ENCODE measurements around the gene LDHD.
"Not testable (repeated sequence)": the region's sequence is repeated elsewhere in the genome, so short reads cannot be mapped to it uniquely, and the experiment has no call there.

The LDHD gene

GRCh38 chr16:75130150-75130771 lies 13.7 kb upstream of the LDHD start:
- Histone ChIP-seq H3K27ac (ENCODE audit: low read length) (no peak overlapping the region), H3K27me3 (ENCODE audit: insufficient read depth, low read length) (no peaks in the 10 kb centered on the region), H3K9me3 (ENCODE audit: insufficient read depth, low read depth, low read length) (peaks cover 19% of the 10 kb centered on the region), H3K4me1 (ENCODE audit: insufficient read depth, low read length) (peaks cover 6% of the 10 kb centered on the region; the same call in 1 of the 2 replicates), H3K4me3 (ENCODE audit: low read length) (no peak overlapping the region), H3K36me3 (ENCODE audit: insufficient read depth, low read depth, low read length) (no peaks in the 10 kb centered on the region), H3K9ac (ENCODE audit: low read depth, low read length) (no peak overlapping the region)

GRCh38 chr16:75129421-75130149 lies 13.0 kb upstream of the LDHD start:
- H3K4me1 ChIP-seq (ENCODE audit: insufficient read depth, low read length); H3K27me3 ChIP-seq (ENCODE audit: insufficient read depth, low read length); H3K27ac ChIP-seq (ENCODE audit: low read length); H3K36me3 ChIP-seq (ENCODE audit: insufficient read depth, low read depth, low read length); H3K4me3 ChIP-seq (ENCODE audit: low read length); H3K9ac ChIP-seq (ENCODE audit: low read depth, low read length): not testable (repeated sequence)
- H3K9me3 ChIP-seq (ENCODE audit: insufficient read depth, low read depth, low read length) = peaks cover 19% of the 10 kb centered on the region

GRCh38 chr16:75127713-75128415 lies 11.3 kb upstream of the LDHD start:
- Histone ChIP-seq H3K9ac (ENCODE audit: low read depth, low read length) (no peak overlapping the region), H3K36me3 (ENCODE audit: insufficient read depth, low read depth, low read length) (no peaks in the 10 kb centered on the region), H3K27ac (ENCODE audit: low read length) (no peak overlapping the region), H3K4me3 (ENCODE audit: low read length) (no peak overlapping the region), H3K4me1 (ENCODE audit: insufficient read depth, low read length) (peaks cover 6% of the 10 kb centered on the region; the same call in 1 of the 2 replicates), H3K9me3 (ENCODE audit: insufficient read depth, low read depth, low read length) (peaks cover 19% of the 10 kb centered on the region), H3K27me3 (ENCODE audit: insufficient read depth, low read length) (no peaks in the 10 kb centered on the region)

GRCh38 chr16:75122609-75123008 lies 6.0 kb upstream of the LDHD start:
- H3K27ac ChIP-seq (ENCODE audit: low read length) = no peak overlapping the region
- H3K9ac ChIP-seq (ENCODE audit: low read depth, low read length) = no peak overlapping the region
- no peak overlapping the region for H3K4me3 ChIP-seq (ENCODE audit: low read length)
- no peaks in the 10 kb centered on the region for H3K27me3 ChIP-seq (ENCODE audit: insufficient read depth, low read length)
- peaks cover 35% of the 10 kb centered on the region for H3K9me3 ChIP-seq (ENCODE audit: insufficient read depth, low read depth, low read length)
- peaks cover 12% of the 10 kb centered on the region for H3K4me1 ChIP-seq (ENCODE audit: insufficient read depth, low read length)
- no peaks in the 10 kb centered on the region for H3K36me3 ChIP-seq (ENCODE audit: insufficient read depth, low read depth, low read length)

- peaks cover 29% of the 10 kb centered on the region for H3K9me3 ChIP-seq (ENCODE audit: insufficient read depth, low read depth, low read length)
- no peak overlapping the region for H3K9ac ChIP-seq (ENCODE audit: low read depth, low read length)
- no peaks in the 10 kb centered on the region for H3K36me3 ChIP-seq (ENCODE audit: insufficient read depth, low read depth, low read length)
- H3K27ac ChIP-seq (ENCODE audit: low read length) = no peak overlapping the region
- no peak overlapping the region for H3K4me3 ChIP-seq (ENCODE audit: low read length)
- peaks cover 12% of the 10 kb centered on the region for H3K4me1 ChIP-seq (ENCODE audit: insufficient read depth, low read length)
- no peaks in the 10 kb centered on the region for H3K27me3 ChIP-seq (ENCODE audit: insufficient read depth, low read length)
Measured at GRCh38 chr16:75121949-75122568, 5.5 kb upstream of the LDHD start.

GRCh38 chr16:75120253-75120652 lies 3.7 kb upstream of the LDHD start:
- Histone ChIP-seq H3K27me3 (ENCODE audit: insufficient read depth, low read length) (no peaks in the 10 kb centered on the region), H3K36me3 (ENCODE audit: insufficient read depth, low read depth, low read length) (no peaks in the 10 kb centered on the region), H3K27ac (ENCODE audit: low read length) (no peak overlapping the region), H3K4me3 (ENCODE audit: low read length) (no peak overlapping the region), H3K9me3 (ENCODE audit: insufficient read depth, low read depth, low read length) (peaks cover 22% of the 10 kb centered on the region), H3K9ac (ENCODE audit: low read depth, low read length) (no peak overlapping the region), H3K4me1 (ENCODE audit: insufficient read depth, low read length) (peaks cover 12% of the 10 kb centered on the region)

GRCh38 chr16:75118943-75119539 lies 2.5 kb upstream of the LDHD start:
- Histone ChIP-seq H3K27ac (ENCODE audit: low read length) (no peak overlapping the region), H3K4me3 (ENCODE audit: low read length) (no peak overlapping the region), H3K9me3 (ENCODE audit: insufficient read depth, low read depth, low read length) (peaks cover 22% of the 10 kb centered on the region), H3K9ac (ENCODE audit: low read depth, low read length) (peak overlapping the region; percentile 21; the same call in 1 of the 2 replicates), H3K4me1 (ENCODE audit: insufficient read depth, low read length) (peaks cover 12% of the 10 kb centered on the region), H3K27me3 (ENCODE audit: insufficient read depth, low read length) (no peaks in the 10 kb centered on the region), H3K36me3 (ENCODE audit: insufficient read depth, low read depth, low read length) (no peaks in the 10 kb centered on the region)

- peaks cover 22% of the 10 kb centered on the region for H3K4me1 ChIP-seq (ENCODE audit: insufficient read depth, low read length)
- peaks cover 13% of the 10 kb centered on the region for H3K9me3 ChIP-seq (ENCODE audit: insufficient read depth, low read depth, low read length)
- peak overlapping the region; percentile 59; the same call in 1 of the 2 replicates for H3K4me3 ChIP-seq (ENCODE audit: low read length)
- no peak overlapping the region for H3K27ac ChIP-seq (ENCODE audit: low read length)
- no peaks in the 10 kb centered on the region for H3K36me3 ChIP-seq (ENCODE audit: insufficient read depth, low read depth, low read length)
- no peak overlapping the region for H3K9ac ChIP-seq (ENCODE audit: low read depth, low read length)
- H3K27me3 ChIP-seq (ENCODE audit: insufficient read depth, low read length) = no peaks in the 10 kb centered on the region
Measured at GRCh38 chr16:75116911-75117245, 298 bp upstream of the LDHD start.

- Histone ChIP-seq H3K9me3 (ENCODE audit: insufficient read depth, low read depth, low read length) (no peaks in the 10 kb centered on the region), H3K27ac (ENCODE audit: low read length) (no peak overlapping the region), H3K27me3 (ENCODE audit: insufficient read depth, low read length) (no peaks in the 10 kb centered on the region), H3K9ac (ENCODE audit: low read depth, low read length) (no peak overlapping the region), H3K4me1 (ENCODE audit: insufficient read depth, low read length) (peaks cover 27% of the 10 kb centered on the region), H3K36me3 (ENCODE audit: insufficient read depth, low read depth, low read length) (no peaks in the 10 kb centered on the region), H3K4me3 (ENCODE audit: low read length) (no peak overlapping the region)
Measured at GRCh38 chr16:75114946-75115825, 1.4 kb downstream of the LDHD start.

- H3K36me3 ChIP-seq (ENCODE audit: insufficient read depth, low read depth, low read length) = no peaks in the 10 kb centered on the region
- H3K4me1 ChIP-seq (ENCODE audit: insufficient read depth, low read length) = peaks cover 22% of the 10 kb centered on the region
- no peaks in the 10 kb centered on the region for H3K9me3 ChIP-seq (ENCODE audit: insufficient read depth, low read depth, low read length)
- H3K4me3 ChIP-seq (ENCODE audit: low read length) = no peak overlapping the region
- H3K9ac ChIP-seq (ENCODE audit: low read depth, low read length) = no peak overlapping the region
- H3K27me3 ChIP-seq (ENCODE audit: insufficient read depth, low read length) = no peaks in the 10 kb centered on the region
- H3K27ac ChIP-seq (ENCODE audit: low read length) = no peak overlapping the region
Measured at GRCh38 chr16:75114179-75114945, 2.2 kb downstream of the LDHD start.
